ENCODE results near the gene AKT2.
A peak's percentile ranks its signal among the peaks of the same experiment; 100 is the strongest.

The AKT2 gene

DNA sequence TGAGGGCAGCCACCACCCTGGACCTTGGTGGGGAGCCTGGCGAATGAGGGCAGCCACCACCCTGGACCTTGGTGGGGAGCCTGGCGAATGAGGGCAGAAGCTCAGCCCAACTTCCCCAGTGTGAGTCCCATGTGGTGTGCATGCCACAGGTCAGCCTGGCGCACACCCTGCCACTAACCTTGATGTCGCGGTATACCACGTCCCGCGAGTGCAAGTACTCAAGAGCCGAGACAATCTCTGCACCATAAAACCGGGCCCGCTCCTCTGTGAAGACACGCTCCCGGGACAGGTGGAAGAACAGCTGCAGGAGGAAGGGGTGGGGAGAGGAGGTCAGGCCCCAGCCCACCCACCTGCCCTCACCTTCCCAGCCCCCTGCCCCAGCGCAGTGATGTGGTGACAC, 47.4 kb downstream of the AKT2 start:
- DNase-seq (ENCODE audit: insufficient read length) (no peak), FAIRE-seq (no peak)
- TF ChIP-seq POLR2A (IDR thresholded peaks at IDR 0.05; ENCODE audit: low read depth, low read length), result no peak
- TF ChIP-seq POLR2AphosphoS5 (IDR thresholded peaks at IDR 0.05; ENCODE audit: low read depth, low read length), result no peak
- no peak for TF ChIP-seq TAF1 (IDR thresholded peaks at IDR 0.05; ENCODE audit: borderline replicate concordance, low read depth, low read length)

- TF ChIP-seq POLR2AphosphoS5 (IDR thresholded peaks at IDR 0.05; ENCODE audit: low read depth, low read length) (no peak), TAF1 (IDR thresholded peaks at IDR 0.05; ENCODE audit: borderline replicate concordance, low read depth, low read length) (no peak), POLR2A (IDR thresholded peaks at IDR 0.05; ENCODE audit: low read depth, low read length) (no peak)
- no peak for FAIRE-seq
- no peak for DNase-seq (ENCODE audit: insufficient read length)
These were observed 48.8 kb downstream of the AKT2 start for GRCh38 chr19:40236366-40236765.

DNA sequence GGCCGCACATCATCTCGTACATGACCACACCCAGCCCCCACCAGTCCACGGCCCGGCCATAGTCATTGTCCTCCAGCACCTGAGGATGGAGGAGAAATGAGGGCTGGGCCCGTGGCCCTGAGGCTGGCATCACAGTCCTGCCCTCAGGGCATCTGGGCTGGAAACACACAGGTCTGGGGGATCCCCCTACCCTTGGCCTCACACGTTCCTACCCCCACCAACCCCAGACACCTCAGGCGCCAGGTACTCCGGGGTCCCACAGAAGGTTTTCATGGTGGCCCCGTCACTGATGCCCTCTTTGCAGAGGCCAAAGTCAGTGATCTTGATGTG, 49.2 kb downstream of the AKT2 start:
- FAIRE-seq, result no peak
- no peak for TF ChIP-seq TAF1 (IDR thresholded peaks at IDR 0.05; ENCODE audit: borderline replicate concordance, low read depth, low read length)

DNA sequence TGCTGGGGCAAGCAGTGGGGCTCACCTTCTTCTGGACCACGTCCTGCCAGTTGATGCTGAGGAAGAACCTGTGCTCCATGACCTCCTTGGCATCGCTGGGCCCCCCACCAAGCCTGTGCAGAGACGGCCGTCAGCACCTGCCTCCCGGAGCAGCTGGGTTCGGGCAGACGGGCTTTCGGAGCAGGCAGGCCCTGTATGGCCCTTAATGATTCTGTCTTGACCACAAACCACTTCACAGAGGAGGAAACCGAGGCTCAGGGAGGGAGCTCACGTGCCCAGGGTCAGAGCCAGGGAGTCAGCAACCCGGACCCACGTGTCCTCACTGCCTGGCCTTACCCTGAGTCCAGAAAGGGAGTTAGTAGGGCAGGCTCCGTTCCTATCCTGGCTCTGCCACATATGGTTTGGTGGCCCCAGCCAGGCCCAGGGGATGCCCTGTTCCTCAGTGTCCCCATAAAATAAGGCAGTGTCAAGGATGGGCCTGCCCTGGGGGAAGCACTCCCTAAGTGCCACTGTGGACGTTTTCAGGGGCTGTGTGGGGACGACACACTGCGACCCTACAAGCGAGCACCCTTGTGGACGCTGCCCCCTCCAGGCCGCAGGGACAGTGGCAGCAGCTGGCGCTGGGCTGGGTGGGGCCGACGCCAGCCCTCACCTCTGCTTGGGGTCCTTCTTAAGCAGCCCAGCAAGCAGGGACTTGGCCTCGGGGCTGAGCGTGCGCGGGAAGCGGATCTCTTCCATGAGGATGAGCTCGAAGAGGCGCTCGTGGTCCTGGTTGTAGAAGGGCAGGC, 49.7 kb downstream of the AKT2 start:
- FAIRE-seq, result no peak
- TF ChIP-seq POLR2A (IDR thresholded peaks at IDR 0.05; ENCODE audit: low read depth, low read length) (no peak), POLR2AphosphoS5 (IDR thresholded peaks at IDR 0.05; ENCODE audit: low read depth, low read length) (no peak), TAF1 (IDR thresholded peaks at IDR 0.05; ENCODE audit: borderline replicate concordance, low read depth, low read length) (no peak)
- DNase-seq (ENCODE audit: insufficient read length), result no peak

More for the DNA sequence above, 49.2 kb downstream of the AKT2 start:
- DNase-seq (ENCODE audit: insufficient read length), result no peak

GRCh38 chr19:40234429-40235237, 50.5 kb downstream of the AKT2 start:
- TF ChIP-seq TAF1 (IDR thresholded peaks at IDR 0.05; ENCODE audit: borderline replicate concordance, low read depth, low read length) (no peak), POLR2A (IDR thresholded peaks at IDR 0.05; ENCODE audit: low read depth, low read length) (no peak), POLR2AphosphoS5 (IDR thresholded peaks at IDR 0.05; ENCODE audit: low read depth, low read length) (no peak)
- FAIRE-seq, result no peak
- DNase-seq (ENCODE audit: insufficient read length), result no peak

DNA sequence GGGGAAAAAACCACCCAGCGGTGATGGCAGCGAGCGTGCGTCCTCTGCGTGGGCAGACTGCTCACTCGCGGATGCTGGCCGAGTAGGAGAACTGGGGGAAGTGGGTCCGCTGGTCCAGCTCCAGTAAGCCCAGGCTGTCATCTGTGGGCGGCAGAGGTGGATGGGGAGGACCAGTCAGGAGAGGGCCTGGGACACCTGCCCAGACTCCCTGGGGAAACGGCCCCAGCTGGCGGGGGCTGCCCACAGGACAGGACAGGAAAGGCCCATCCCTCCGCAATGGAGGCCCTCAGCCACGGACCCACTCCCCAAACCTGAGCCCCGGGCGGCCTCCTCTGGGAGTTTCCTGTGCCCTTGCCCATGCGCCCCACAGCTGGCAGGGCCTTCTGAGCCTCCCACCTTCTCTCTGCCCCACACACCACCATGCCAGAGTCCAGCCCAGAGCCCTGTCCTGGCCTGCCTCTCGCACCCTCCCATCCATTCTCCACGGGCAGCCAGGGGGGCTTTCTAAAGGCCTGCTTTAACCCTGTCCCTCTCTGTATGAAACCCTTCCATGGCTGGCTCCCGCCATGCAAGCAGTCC, 51.2 kb downstream of the AKT2 start:
- no peak for DNase-seq (ENCODE audit: insufficient read length)
- no peak for FAIRE-seq
- no peak for TF ChIP-seq POLR2AphosphoS5 (IDR thresholded peaks at IDR 0.05; ENCODE audit: low read depth, low read length)
- no peak for TF ChIP-seq TAF1 (IDR thresholded peaks at IDR 0.05; ENCODE audit: borderline replicate concordance, low read depth, low read length)
- no peak for TF ChIP-seq POLR2A (IDR thresholded peaks at IDR 0.05; ENCODE audit: low read depth, low read length)

DNA sequence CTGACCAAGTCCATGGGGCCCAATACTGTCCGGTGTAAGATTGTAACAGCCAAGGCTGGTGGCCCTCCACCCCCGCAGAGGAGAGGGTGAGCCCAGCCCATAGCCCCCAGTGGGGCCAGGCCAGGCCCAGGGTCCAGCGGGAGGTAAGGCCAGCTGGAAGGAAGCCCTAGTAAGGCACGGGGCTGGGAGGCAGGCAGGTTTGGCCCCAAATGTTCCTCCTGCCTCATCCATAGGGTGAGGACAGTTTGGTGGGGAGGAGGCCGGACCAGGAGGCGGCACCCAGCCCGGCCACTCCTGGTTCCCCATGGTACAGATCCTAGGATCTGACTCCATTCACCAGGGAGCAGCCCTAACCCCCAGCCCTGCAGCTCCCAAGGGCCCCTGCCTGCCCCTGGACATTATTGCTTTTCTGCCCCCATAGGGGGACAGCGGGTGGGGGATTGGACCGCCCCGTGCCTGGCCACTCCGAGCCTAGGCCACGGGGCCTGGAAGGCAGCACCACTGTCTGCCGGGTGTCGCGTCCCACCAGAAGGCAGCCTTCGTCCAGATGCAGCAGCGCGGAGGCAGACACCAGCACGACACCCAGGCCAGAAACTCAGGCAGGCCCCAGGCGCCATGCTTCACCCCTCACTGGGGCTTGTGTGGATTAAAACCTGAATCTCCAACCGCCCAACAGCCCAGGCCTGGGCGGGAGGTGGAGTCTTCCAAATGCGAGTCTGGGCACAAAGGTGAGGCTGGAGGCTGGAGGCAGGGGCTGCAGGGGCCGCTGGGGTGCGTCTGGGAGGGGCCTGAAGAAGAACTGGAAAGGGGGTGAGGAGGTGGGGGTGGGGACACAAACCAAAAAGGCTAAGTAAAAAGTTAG, 52.0 kb downstream of the AKT2 start:
- TF ChIP-seq TAF1 (IDR thresholded peaks at IDR 0.05; ENCODE audit: borderline replicate concordance, low read depth, low read length), result no peak
- TF ChIP-seq POLR2A (IDR thresholded peaks at IDR 0.05; ENCODE audit: low read depth, low read length), result no peak
- TF ChIP-seq POLR2AphosphoS5 (IDR thresholded peaks at IDR 0.05; ENCODE audit: low read depth, low read length), result no peak
- DNase-seq (ENCODE audit: insufficient read length), result no peak
- no peak for FAIRE-seq

- no peak for DNase-seq (ENCODE audit: insufficient read length)
- TF ChIP-seq POLR2AphosphoS5 (IDR thresholded peaks at IDR 0.05; ENCODE audit: low read depth, low read length) (peak; percentile 46; the same call in 1 of the 2 replicates), POLR2A (IDR thresholded peaks at IDR 0.05; ENCODE audit: low read depth, low read length) (no peak)
- no peak for FAIRE-seq
These were observed 52.7 kb downstream of the AKT2 start for GRCh38 chr19:40232479-40232878.

DNA sequence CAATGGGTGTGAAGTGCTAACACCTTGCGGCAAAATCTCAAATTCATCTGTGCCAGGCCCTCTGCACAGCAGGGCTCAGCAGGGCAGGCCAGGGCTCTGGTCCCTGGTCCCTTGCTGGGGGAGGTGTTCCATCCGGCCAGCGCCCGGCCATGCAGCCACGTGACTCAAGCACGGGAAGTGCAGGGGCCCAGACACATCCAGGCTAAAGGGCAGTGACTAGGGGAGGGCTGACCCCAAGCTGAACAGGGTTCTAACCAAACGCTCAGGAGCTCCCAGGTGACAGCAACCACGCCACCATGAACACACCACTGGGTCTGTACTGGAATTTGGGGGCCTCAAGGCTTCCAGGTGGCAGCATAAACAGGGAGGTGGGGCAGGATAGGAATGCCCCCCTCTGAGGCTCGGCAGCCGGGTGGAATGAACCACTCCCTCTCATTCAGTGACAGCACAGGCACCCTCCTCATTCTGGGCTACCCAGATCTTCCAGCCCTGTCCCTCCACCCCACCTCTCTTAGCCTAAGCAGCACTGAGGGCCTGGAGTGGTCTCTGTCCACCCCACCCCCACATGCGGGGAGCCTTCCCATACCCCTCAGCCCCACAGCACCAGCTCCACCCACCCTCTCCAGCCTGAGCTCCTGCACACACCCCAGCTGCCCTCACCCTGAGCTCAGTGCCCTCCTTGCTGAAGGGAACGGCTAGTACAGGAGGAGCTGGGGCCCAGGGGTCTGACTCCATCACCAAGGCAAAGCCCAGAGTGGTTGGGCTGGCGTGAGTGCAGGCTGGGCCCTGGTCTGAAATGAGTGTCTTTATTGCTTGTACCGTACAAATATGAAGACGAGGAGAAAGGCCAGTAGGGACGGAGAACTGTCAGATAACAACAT, 53.4 kb downstream of the AKT2 start:
- no peak for DNase-seq (ENCODE audit: insufficient read length)
- TF ChIP-seq POLR2A (IDR thresholded peaks at IDR 0.05; ENCODE audit: low read depth, low read length) (no peak), POLR2AphosphoS5 (IDR thresholded peaks at IDR 0.05; ENCODE audit: low read depth, low read length) (no peak; the same call in 1 of the 2 replicates), TAF1 (IDR thresholded peaks at IDR 0.05; ENCODE audit: borderline replicate concordance, low read depth, low read length) (no peak)
- no peak for FAIRE-seq

GRCh38 chr19:40231057-40231456, 54.1 kb downstream of the AKT2 start:
- no peak for FAIRE-seq
- TF ChIP-seq POLR2A (IDR thresholded peaks at IDR 0.05; ENCODE audit: low read depth, low read length) (no peak), POLR2AphosphoS5 (IDR thresholded peaks at IDR 0.05; ENCODE audit: low read depth, low read length) (no peak), TAF1 (IDR thresholded peaks at IDR 0.05; ENCODE audit: borderline replicate concordance, low read depth, low read length) (no peak)

More at GRCh38 chr19:40231057-40231456, 54.1 kb downstream of the AKT2 start:
- DNase-seq (ENCODE audit: insufficient read length), result no peak
